Measurements from ENCODE around the gene RABGAP1L. TPM values are rescaled to one million over a fixed set of nuclear protein-coding genes. Genes with fewer than 3 reads are reported as not detected.

The RABGAP1L gene
- total and polyA plus RNA-seq, 2 of the 8 experiments (the other 6 are each of a cell fraction or from before 2014, with no cell fraction given) = 33.3 to 156 TPM

DNA sequence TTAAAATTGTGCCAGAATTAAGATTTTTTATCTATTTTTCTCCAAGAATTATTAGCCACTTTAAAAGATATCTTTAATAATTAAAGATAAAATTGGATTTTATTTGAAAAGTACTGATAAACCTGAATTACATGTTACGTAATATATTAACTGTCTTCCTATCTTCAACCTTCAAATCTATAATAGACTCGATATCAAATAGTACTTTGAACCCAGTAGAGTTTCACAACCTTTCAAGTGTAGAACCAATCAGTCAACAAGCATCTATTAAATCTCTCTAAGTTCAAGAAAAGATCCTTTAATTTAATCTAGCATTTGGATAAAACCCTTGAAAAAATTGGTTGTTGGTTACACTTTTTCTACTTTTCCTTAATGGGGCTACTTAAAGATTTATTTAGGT, 559.9 kb downstream of the RABGAP1L start:
- Histone ChIP-seq H3K23ac (ENCODE audit: insufficient read length) (no peak overlapping the region), H3K4me3 (ENCODE audit: extremely low read depth in 1 of 4, insufficient read depth in 2 of 4, low read depth in 3 of 4, low read length in 4 of 4) (no peak overlapping the region), H2BK15ac (ENCODE audit: low read length) (no peak overlapping the region), H4K8ac (ENCODE audit: extremely low read depth, insufficient read depth, low read length) (no peak overlapping the region), H3K18ac (ENCODE audit: extremely low read depth, low read length) (no peak overlapping the region), H3K27me3 (replicated peaks in 1 of 4; ENCODE audit: control insufficient read depth in 3 of 4, extremely low read depth in 1 of 4, insufficient read depth in 3 of 4, low read length in 3 of 4) (no peaks in the 10 kb centered on the region), H2AK5ac (ENCODE audit: low read depth, low read length) (no peak overlapping the region), H3K79me1 (ENCODE audit: low read depth, low read length) (no peaks in the 10 kb centered on the region), H2AFZ (ENCODE audit: low read length) (no peak overlapping the region), H3K27ac (ENCODE audit: low read depth, low read length) (no peak overlapping the region), H4K5ac (ENCODE audit: insufficient read length, low read depth, low read length) (no peak overlapping the region), H3K4me2 (ENCODE audit: insufficient read depth in 1 of 2, low read depth in 2 of 2, low read length in 2 of 2) (no peak overlapping the region), H2BK20ac (ENCODE audit: low read length) (no peak overlapping the region), H3K79me2 (ENCODE audit: control insufficient read depth in 1 of 2, insufficient read depth in 2 of 2, low read length in 2 of 2) (no peaks in the 10 kb centered on the region), H3K23me2 (ENCODE audit: low read depth, low read length) (no peaks in the 10 kb centered on the region), H3K9me3 (ENCODE audit: insufficient read depth in 2 of 2, low read depth in 1 of 2, low read length in 1 of 2) (no peaks in the 10 kb centered on the region), H2BK12ac (ENCODE audit: low read depth, low read length) (no peak overlapping the region), H3K14ac (ENCODE audit: insufficient read length) (no peak overlapping the region), H3K36me3 (ENCODE audit: control insufficient read depth in 2 of 4, insufficient read depth in 4 of 4, low read length in 3 of 4) (no peaks in the 10 kb centered on the region), H4K91ac (replicated peaks; ENCODE audit: insufficient read length, low read length) (no peak overlapping the region), H3K9ac (replicated peaks in 1 of 4; ENCODE audit: extremely low read depth in 1 of 4, low read depth in 3 of 4, low read length in 3 of 4) (no peak overlapping the region), H2BK120ac (replicated peaks; ENCODE audit: low read depth, low read length) (no peak overlapping the region), H3K4me1 (replicated peaks in 1 of 4; ENCODE audit: control insufficient read depth in 3 of 4, insufficient read depth in 4 of 4, low read length in 3 of 4) (no peaks in the 10 kb centered on the region), H4K20me1 (replicated peaks in 1 of 2; ENCODE audit: control insufficient read depth in 1 of 2, insufficient read depth in 2 of 2, low read length in 2 of 2) (no peaks in the 10 kb centered on the region), H3K4ac (replicated peaks; ENCODE audit: insufficient read length, low read depth, low read length) (no peak overlapping the region), H2BK5ac (ENCODE audit: low read depth, low read length) (no peak overlapping the region), H3K56ac (replicated peaks; ENCODE audit: insufficient read length, low read depth, low read length) (no peak overlapping the region)
- ChIA-PET POLR2A (ENCODE audit: partially characterized antibody) (no interaction called here), CTCF (ENCODE audit: partially characterized antibody) (interaction anchor here (1.0 kb wide), 1 partner anchor 35 kb away, joined by 3 read pairs; no protein-coding TSS in a partner anchor)
- DNase-seq (ENCODE audit: low read depth in 1 of 2, low spot score in 2 of 2) (no peak), FAIRE-seq (no peak)
- 97% methylated on average over 2 of the region's 2 CpGs; no CpG with 5 or more reads in 1 of the 2 experiments for WGBS, 2 experiments (ENCODE audit: extremely low coverage in 1 of 2, insufficient coverage in 1 of 2, insufficient read length in 1 of 2, insufficient replicate concordance in 2 of 2, low coverage in 1 of 2, low lambda C conversion rate in 2 of 2, missing lambda C conversion rate in 1 of 2)
- TF ChIP-seq SRF (IDR thresholded peaks at IDR 0.05; ENCODE audit: low read depth, low read length) (no peak), RXRA (IDR thresholded peaks at IDR 0.05; ENCODE audit: insufficient read depth, low read depth, low read length) (no peak), CTCF (IDR thresholded peaks at IDR 0.05; ENCODE audit: control extremely low read depth in 1 of 3, insufficient read depth in 1 of 3, low read depth in 1 of 3, low read length in 3 of 3) (no peak), SUZ12 (IDR thresholded peaks at IDR 0.05; ENCODE audit: low read length) (no peak), POLR2A (IDR thresholded peaks at IDR 0.05; ENCODE audit: control extremely low read depth in 1 of 2, low read depth in 2 of 2, low read length in 2 of 2) (no peak), EGR1 (IDR thresholded peaks at IDR 0.05; ENCODE audit: borderline replicate concordance, low read depth, low read length) (no peak), TAF7 (optimal IDR thresholded peaks at IDR 0.05; ENCODE audit: borderline replicate concordance, low read depth, low read length) (no peak), GTF2F1 (IDR thresholded peaks at IDR 0.05; ENCODE audit: borderline replicate concordance, low read depth, low read length) (no peak), CEBPB (IDR thresholded peaks at IDR 0.05; ENCODE audit: low read depth, low read length) (no peak), KDM1A (IDR thresholded peaks at IDR 0.05; ENCODE audit: borderline replicate concordance, low read length) (no peak), BCL11A (IDR thresholded peaks at IDR 0.05; ENCODE audit: low read depth in 2 of 2, low read length in 2 of 2) (no peak), SIX5 (IDR thresholded peaks at IDR 0.05; ENCODE audit: low read depth, low read length) (no peak), POU5F1 (IDR thresholded peaks at IDR 0.05; ENCODE audit: low read depth, low read length) (no peak)

Measured in H1 (cell line).